GM21529 (cell line): Measurements from ENCODE around the gene EIF4E1B.

Source experiments
- ATAC-seq: cut with Tn5 transposase; IDR thresholded peaks from one replicate; pipeline ENCODE4 v1.9.1; 2021; ENCODE audit not compliant: unreplicated experiment

The EIF4E1B gene

GRCh38 chr5:176603091-176603490 lies 27.4 kb upstream of the EIF4E1B start:
- ATAC-seq = no peak

DNA sequence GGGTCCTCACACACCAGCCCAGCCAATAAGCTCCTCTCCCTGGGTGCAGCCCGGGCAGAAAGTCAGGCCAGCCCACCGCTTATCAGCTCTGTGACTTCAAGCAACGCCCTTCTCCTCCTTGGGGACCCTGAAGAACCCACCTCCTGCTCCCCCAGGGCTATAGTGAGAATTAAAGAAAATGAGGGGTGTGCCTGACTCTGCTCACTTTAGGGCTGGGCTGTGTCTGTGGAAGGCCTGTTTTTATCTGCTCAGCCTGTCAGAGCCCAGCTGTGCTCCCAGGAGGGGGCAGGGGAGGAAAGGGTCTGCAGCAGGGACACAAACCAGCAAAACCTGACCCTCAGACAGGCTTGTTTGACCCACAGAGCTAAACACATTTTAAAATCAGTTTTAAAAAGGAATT lies 24.4 kb upstream of the EIF4E1B start:
- no peak for ATAC-seq

GRCh38 chr5:176606875-176607274 lies 23.6 kb upstream of the EIF4E1B start:
- ATAC-seq = no peak

GRCh38 chr5:176608142-176608705 lies 22.3 kb upstream of the EIF4E1B start:
- no peak for ATAC-seq

GRCh38 chr5:176608937-176609723 lies 21.3 kb upstream of the EIF4E1B start:
- ATAC-seq = peak; percentile 12

GRCh38 chr5:176609724-176610434 lies 20.6 kb upstream of the EIF4E1B start, which contains the start of gene GPRIN1:
GPRIN1 (minus strand) TSS chr5:176610156; CDS start chr5:176599834, 10,322 bp downstream.
- peak; percentile 81 for ATAC-seq

DNA sequence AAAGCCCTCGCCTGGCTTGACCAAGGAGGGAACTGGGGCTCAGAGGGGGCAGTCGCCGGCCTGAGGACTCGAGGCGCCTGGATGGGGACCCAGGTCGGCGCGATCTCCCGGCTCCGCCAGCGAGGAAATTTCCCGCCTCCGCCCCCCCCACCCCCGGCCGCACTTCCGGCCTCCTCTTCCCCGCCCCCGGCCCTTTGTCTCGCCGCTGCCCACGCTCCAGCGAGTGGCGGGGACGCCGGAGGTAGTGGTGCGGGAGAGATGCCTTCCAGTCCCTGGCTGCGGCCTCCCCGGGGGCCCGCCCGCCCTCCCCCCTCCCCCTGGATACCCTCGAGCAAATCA lies 20.1 kb upstream of the EIF4E1B start:
- ATAC-seq = peak; percentile 22

GRCh38 chr5:176611435-176611834 lies 19.0 kb upstream of the EIF4E1B start:
- ATAC-seq = no peak

GRCh38 chr5:176612008-176612407 lies 18.5 kb upstream of the EIF4E1B start:
- no peak for ATAC-seq

DNA sequence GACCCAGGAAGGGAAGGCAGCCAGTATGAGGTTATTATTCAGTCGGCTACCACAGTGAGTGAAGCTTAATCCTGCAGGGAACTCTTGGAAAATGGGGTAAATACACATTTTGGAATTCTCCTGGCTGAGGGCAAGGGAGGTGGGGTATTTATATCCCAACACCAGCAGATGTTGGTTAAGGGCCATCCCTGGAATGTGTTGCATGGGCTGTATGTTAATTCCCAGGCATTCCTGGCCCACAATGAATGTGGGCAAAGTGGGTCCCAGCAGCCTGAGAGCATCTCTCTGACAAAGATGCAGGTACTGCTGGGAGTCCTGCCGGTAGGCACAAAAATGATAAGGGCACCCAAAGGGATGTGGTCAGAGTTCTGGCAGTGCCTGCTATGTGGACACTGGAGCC lies 17.6 kb upstream of the EIF4E1B start:
- no peak for ATAC-seq

DNA sequence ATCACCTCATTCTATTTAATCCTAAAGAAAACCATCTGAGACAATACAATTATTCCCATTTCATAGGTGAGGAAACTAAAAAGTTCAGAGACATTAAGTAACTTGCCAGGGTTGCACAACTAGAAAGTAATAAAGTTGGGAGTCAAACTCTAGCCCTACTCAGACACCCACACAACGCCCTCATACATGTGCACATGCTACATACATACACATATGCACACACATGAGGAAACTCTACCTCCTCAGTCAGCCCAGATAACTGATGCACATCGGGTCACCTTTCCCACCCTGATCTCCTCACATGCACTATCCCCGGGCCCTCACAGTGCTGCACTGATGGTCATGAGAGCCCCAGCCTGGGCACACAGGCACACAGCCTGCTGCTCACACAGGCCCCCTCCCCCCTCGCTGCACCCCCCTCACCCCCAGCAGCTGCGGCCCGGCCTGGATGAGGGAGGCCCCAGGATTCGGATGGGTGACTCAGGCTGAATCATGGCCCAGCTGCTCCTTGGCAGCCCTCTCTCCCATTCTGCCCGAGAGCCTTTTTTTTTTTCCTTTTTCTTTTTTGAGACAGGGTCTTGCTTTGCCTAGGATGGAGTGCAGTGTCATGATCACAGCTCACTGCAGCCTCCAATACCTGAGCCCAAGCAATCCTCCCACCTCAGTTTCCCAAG lies 15.5 kb upstream of the EIF4E1B start:
- ATAC-seq = no peak

DNA sequence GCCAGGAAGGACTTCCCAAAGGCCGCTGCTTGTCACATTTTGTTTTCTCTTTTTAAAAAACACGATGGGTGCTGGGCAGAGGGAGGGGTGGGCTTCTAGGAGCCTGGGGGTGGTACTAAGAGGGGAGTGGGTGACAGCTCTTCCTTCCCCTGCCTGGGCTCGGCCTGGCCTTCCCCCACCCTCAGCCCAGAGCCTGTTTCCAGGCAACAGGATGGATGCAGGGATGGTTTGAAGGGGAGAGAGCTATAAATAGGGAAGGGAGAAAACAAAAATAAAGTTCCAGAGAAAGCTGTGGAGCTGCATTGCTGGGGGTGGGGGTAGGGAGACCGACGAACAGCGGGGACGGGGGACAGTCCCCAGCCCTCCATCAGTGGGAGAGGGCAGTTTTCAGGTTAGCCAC lies 14.0 kb upstream of the EIF4E1B start:
- ATAC-seq = no peak

DNA sequence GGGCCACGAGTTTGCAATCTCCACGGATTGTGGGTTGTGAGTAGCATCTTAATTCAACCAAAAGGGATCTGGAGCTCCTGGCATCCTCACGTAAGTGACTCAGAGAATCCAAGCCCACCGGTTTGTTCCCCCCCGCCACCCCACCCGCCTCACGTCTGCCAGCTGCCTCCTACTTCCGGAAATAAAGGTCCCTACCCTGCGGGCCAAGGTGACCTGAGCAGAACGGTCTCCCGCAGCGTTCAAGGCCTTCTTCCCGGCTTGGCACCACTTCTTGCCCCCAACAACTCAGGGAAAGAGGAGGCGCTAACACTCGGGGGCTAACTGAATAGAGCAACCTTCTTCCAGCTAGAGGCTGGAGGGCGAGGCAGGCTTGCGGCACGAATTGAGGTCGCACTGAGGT lies 11.7 kb upstream of the EIF4E1B start:
- no peak for ATAC-seq

- ATAC-seq = peak; percentile 67
Observed at GRCh38 chr5:176619203-176619568, 11.3 kb upstream of the EIF4E1B start.

DNA sequence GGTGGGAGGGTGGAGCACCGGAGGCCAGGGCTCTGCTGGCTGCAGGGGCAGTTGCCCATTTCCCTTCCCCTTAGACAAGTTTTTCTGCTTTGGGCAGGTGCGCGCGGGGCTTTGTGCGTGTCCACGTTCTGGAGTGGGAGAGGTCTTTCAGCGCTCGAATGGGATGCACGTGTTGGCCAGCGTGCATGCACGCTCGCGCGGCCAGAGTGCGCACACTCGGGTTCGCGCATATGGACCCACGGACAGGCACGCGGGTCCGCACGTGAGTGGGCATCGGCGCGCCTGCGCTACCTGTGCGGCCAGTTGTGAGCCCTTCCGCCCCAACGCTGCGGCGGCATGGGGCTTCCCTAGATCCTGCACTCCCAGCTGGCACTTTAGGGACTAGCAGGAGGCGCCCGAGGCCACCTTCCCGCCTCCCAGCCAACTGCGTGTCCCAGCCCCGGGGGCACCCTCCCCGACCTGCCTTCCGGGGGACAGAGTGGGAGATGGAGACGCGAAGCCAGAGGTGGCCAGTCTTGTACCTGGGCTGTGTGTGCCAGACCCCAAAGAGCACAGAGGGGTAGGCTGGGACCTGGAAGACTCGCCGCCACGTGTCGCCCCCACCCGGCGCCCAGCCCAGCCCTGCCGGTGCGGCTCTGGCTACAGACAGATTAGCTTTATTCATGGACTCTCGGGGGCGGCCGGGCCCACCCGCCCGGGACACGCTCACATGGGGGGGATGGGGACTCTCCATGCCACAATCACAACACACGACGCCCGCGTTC lies 10.7 kb upstream of the EIF4E1B start:
- no peak for ATAC-seq

DNA sequence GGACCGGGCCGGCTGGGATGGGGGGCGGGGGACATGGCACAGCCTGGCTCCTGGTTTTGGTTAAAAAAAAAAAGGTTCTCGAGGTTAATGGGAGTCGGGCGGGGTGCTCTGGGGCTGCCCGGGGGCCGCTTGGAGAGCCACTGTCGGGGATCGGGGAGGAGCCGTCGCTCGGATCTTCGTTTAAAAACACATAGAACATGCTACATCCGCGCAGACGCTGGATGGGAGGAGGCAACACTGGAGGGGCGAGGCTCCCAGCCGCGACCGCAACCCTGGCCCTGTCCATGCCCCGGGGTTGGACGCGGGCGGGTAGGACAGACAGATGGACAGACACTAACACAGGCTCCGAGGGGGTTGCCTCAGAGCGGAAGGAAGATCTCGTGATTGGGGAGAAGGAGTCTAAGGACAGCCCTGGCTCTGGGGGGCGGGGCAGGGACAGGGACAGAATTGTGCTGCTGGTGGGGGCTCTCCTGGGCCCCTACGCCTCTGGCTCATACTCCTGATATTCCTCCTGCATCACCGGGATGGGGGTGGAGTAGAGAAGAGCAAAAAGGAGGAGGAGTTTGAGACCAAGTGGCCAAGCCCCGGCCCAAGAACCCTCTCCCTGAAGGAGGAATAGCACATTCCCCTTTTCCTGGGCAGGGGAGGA lies 10.0 kb upstream of the EIF4E1B start:
- no peak for ATAC-seq

DNA sequence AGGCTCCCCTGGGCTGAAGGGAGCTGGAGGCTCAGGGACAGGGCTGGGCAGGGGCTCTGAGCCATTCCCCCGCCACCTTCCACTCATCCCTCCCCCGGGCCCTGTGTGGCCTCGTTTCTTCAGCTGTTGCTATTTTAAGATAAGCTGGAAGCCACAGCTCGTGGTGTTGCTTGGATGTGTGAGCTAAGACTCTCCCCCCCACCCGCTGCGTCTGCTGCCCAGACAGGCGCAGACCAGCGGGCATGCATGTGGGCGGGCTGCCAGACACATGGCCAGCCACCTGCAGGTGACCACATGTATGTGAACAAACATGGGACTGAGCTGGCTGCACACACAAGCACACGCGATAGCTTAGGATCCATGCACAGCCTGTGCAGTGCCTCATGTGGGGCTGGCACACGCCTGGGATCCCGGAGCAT lies 8.8 kb upstream of the EIF4E1B start:
- no peak for ATAC-seq

DNA sequence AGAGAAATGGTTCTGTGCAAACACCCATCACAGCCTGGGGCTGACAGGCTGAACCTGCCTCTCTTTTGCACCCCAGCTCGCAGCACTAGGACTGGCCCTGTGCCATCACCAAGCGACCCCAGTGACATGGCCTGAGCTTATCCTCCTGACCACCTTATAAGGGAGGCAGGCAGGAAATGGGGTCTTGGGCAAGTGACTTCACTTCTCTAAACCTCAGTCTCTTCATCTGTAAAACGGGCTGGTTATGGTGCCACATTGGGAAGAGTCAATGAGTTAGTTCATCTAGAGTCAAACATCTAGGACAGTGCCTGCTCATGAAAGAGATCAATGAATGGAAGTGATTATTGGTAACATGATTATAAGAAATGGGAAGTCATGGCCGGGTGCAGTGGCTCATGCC lies 6.3 kb upstream of the EIF4E1B start:
- no peak for ATAC-seq

DNA sequence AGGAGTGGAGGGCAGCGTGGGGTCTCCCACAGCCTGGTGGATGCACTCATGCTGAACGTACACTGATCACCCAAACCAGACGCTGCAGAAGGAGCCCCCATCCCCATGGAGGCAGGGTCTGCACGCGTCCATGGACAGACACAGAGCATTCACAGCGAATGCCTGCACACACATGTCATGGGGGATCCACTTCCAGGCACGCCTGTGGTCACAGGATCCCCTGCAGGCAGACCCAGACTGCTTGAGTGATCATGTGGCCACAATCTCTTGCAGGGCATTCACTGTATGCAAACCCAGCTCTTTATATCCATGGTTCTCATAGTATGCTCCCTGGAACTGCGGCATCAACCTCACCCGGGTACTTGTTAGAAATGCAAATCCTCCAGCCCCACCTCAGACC lies 5.5 kb upstream of the EIF4E1B start:
- no peak for ATAC-seq

DNA sequence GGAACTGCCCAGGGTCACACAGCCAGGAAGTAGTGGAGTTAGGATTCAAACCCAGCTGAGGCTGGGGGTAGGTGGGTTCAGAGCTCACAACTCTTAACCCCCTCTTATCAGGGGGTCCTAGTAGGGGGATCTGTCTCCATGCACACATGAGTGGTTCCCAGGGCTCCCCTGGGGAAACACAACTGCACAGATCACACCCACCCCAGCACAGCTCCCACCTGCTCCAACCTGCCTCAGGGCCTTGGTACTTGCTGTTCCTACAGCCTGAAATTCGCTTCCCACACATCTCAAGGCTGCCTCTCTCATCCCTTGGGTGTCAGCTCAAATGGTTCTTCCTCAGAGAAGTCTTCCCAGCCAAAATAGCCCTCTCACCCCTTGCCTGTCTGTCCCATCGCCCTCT lies 5.0 kb upstream of the EIF4E1B start:
- ATAC-seq = no peak
